Activated T-cell treated with anti-CD3 and anti-CD28 coated beads for 4 hours (primary cell): ENCODE data around the gene ACTG2.

Experiments used
- DNase-seq: peaks from one replicate; pipeline ENCODE4 v3.0.0-alpha.2; 2020

ACTG2 gene

DNA sequence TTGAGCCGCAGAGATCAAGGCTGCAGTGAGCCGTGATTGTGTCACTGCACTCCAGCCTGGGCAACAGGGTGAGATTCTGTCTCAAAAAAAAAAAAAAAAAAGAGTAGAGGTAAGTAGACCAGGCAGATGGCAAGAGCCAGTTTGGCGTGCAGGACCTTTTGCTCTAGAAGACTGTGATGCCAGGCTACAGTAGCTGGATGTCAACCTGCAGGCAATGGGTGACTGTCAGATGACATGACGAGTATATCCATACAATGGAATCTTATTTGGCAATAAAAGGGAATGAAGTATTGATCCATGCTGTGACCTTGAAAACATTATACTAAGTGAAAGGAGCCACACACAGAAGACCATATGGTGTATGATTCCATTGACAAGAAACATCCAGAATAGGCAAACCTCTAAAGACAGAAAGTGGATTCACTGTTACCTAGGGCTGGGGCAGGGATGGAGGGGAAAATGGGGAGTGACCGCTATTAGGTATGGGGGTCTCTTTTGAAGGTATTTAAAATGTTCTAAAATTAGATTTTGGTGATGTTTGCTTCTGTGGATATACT, 22.7 kb downstream of the ACTG2 start:
- DNase-seq: no peak

DNA sequence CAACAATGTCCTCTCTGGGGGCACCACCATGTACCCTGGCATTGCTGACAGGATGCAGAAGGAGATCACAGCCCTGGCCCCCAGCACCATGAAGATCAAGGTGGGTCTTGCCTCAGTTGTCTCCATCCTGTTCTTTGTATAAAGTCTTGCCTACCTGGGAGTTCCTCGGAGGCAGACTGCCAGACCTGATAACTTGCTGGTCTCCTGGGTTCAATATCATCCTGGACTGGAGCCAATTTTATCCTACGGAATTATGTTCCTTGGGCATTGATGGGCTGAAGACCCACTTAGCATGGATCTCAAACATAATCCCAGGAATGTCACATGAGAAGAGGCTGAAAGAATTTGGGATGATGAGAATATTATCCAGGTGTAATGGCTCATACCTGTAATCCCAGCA, 23.9 kb downstream of the ACTG2 start:
- no peak for DNase-seq

DNA sequence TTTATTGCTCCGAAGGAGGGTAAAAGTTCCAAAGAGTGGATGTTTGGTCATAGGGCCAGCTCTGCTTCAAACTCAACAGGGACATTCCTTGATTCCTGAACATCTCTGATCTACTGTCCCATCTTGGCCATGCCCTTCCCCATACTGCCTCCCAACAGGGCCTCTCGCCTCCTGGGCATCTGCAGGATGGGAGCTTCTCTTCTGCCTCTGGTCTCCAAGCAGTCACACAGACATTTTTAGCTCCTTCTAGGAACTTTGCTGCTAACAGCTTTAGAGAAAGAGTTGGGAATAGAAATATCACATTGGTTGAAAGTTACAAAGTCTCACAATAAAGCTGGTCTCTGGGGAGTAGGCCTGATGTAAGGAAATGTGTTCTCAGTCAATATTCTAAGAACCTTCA, 24.5 kb downstream of the ACTG2 start:
- no peak for DNase-seq

DNA sequence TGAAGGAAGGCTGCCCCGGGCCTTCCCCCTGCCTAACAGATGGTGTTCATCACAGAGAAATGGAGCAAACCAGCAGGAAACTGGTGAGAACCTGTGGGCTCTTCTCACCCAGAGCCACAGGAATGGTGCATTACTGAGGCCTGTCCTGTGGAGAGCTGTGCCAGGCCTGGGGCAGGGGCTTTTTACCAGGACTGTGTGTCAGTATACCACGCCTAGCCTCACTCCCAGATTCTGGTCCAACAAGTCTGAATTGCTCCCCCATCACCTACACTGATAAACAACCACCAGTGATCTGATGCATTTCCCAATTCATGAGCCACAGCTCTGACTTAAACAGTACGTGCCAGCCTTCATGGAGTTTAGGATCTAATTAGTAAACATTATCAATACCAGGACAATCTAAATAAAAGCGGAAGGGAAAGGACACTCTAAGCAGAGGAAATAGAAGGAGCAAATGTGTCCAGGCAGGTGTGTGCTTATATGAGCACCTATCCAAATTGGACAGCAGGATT, 24.9 kb downstream of the ACTG2 start:
- DNase-seq: no peak

DNA sequence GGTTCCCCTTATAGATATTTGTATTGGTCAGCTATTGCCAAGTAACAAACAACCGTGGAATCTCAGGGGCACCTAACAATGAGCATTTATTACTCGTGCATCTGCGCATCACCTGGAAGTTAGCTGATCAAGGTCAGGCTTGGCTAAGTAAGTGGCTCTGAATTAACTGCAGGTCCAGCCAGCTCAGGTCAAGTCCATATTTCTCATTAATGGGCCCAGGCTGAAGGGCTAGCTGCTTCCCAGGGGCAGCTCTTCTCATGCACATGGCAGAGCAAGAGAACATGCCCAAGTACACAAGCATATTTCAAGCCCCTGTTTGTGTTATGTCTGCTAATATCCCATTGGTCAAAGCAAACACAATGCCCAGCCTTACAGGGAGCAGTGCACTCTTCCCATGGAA, 26.0 kb downstream of the ACTG2 start:
- no peak for DNase-seq

DNA sequence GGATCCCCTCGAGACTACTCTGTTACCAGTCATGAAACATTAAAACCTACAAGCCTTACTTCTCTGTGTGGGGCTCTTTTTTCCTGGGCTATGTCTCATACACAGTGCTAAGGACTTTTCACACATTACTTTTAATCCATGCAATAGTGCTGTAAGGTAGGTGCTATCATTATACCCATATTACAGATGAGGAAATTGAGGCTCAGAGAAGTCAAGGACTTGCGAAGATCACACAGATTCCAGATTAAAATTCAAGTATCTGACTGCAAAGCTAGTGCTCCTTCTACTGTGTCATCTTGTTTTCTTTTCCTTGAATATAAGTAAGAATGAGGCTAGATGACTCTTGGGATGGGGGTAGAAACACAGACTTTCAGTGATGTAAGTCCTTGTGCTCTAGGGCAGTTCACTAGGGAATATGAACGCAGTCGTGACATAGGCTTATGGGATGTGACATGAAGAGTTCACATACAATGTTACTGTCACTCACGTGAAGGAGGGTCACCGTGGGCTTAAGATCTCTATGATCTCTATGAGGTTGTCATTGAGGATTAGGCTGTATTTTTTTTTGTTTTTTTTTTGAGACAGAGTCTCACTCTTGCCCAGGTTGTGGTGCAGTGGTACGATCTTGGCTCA, 26.9 kb downstream of the ACTG2 start:
- no peak for DNase-seq

DNA sequence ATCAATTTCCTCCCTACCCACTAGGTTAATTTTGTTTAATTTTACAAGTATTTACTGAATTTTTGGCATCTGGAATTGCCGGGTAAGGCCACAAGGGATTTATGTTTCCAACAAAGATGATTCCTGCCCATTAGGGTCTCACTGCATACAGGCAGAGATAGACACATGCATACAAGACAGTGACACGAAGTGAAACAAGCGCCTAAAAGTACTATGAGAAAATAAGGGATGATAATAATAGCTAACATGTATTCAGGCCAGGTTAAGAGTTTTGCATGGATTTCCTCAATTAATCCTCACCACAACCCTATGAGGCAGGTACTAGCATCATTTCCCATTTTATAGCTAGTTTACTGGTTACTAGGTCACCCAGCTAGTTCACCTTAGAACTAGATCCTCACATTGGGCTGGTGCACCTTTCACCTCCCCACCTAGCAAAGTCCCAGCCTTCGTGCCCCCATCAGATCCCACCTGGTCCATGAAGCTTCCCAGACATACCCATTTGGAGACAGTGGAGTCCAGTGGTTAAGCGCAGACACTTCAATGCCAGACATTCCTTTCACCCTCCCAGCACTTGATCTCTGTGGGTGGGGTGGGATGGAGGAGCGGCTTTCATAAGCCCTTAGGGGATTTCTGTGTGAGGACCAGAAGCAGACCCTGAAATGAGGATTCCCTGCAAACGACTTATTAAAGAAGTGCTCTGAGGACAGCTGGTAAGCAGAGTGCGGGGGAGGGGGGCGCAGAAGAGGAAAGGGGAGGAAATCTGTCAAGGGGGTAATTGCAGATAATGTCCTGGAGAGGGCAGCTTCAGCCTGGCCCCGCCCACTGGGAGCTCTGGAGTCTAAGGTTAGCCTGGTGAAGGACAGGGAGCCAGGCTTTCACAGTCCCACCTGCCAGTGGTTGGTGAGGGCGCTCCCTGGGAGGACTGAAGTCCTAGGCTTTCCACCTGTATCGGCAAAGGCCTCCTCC, 28.1 kb downstream of the ACTG2 start:
- DNase-seq: peak; percentile 17

DNA sequence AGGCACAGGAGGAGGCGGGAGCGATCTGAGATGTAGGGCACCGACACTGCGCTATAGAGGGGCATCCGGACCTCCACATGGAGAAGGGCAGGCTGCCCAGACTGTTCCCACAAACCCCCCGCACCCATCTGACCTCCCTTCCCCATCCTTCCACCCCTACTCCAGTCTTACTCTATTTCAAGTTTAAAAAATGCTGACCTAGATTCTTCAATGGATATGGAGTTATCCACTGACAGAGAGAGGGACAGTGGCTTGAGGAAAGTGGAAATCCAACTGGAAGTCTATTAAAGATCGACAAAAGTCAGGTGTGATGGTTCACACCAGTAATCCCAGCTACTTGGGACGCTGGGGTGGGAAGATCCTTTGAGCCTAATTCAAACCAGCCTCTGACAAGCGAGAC, 28.8 kb downstream of the ACTG2 start:
- DNase-seq: no peak

DNA sequence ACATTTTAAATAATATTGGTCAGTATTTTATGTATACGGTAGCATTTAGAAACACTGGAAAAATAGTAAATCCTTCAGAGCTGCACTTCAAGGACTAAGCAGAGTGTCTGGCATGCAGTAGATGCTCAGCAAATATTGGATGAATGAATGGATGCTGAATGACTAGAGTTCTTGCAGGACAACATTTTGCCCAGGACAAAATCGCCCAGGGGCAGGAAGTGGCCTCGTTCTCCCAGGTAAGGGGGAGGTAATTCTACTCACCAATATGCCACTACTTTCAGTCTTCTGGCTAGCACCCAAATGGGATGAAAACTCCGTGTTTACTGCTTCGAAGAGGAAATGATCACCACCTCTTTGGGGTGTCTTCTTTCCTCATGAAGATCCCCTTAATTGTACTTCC, 29.9 kb downstream of the ACTG2 start:
- no peak for DNase-seq

DNA sequence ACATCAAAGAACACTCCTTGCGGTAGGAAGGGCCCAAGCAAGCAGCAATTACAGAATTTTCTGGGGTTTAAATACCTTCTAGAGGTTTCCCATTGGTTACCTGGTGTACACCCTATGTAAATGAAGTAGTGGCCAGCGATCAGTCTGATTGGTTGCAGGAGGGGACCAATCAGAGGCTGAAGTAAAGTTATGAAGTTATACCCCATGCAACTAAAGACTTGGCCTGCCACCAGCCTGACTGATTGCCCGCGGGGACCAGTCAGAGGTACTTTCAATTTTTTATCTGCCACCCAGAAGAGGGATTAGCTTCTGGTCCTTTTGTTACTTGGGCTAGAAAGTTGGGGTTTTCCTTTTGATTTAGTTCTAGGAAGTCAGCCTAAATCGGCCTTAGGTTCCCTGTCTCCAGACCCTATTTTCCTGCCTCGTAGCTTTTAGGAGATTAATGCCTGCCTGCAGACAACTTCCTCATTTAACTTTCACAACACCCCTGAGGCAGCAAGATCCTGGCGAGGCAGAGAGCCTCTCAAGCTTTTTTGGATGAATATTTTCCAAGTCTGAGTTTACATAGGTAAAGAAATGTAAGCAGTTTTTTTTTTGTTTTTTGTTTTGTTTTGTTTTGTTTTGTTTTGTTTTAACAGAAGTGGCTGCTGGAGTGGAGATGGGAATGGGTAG, 32.4 kb downstream of the ACTG2 start:
- no peak for DNase-seq

DNA sequence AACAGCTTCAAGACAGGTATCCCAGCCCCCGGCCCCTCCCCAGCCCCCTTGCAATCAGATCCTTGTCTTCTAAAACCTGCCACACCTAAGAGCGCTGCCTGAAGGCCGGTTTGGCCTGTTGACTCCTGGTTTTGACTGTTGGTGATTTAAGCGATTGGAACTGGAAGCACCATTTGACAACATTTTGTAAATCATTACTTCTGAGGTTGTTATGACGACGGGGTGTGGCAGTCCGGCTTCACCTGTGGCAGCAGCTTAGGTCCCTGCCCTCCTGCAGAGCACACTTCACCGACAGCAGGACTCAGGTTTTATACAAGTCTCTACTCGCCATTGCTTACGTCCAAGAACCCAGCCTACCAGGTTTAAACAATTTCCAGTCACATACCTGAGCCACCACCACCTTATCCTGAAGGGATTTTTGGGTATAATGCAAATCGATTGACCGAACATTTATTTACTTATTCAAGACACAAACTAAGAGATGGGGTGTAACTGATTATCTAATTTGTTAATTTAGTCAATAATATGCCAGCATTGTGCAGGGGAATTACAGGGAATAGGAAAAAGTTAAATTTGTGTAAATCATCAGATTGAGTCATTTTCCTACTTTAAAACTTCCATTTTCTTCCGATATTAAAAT, 33.2 kb downstream of the ACTG2 start:
- no peak for DNase-seq

DNA sequence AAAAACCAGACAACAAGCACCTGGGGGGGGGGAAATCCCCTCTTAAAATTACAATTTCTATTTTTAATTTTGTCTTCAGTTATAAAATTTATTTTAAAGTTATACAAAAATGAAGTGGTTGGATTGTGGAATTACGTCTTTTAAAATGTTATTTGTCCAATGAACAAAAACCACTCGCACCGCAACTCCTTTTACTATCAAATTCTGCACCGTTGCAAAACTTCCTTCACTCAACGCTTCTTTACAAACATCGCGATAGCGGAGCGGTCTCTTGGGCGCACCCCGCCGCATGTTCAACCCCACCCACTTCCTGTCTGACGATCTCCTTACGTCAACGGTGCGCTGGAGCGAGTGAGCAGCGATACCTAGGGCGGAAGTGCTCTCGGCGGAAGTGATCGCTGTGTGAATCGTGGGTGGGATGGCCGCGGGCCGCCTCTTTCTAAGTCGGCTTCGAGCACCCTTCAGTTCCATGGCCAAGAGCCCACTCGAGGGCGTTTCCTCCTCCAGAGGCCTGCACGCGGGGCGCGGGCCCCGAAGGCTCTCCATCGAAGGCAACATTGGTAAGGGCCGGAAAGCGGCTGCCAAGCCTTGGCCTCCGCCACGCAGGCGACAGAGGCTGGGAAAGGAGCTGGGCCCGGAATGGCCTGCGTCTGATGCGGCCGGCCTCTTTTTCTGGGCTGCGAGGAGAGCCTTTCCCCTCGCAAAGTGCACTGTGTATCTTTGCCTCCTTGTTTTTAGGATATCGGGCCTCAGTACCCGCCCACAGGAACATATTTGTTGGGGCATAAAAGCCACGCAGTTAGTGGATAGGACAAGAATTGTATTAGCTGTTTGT, 33.9 kb downstream of the ACTG2 start, which contains the start of gene DGUOK:
DGUOK (plus strand) TSS at position 388 of the 835 bp plus-strand sequence; CDS start at position 419, 31 bp downstream.
- DNase-seq: peak; percentile 95

DNA sequence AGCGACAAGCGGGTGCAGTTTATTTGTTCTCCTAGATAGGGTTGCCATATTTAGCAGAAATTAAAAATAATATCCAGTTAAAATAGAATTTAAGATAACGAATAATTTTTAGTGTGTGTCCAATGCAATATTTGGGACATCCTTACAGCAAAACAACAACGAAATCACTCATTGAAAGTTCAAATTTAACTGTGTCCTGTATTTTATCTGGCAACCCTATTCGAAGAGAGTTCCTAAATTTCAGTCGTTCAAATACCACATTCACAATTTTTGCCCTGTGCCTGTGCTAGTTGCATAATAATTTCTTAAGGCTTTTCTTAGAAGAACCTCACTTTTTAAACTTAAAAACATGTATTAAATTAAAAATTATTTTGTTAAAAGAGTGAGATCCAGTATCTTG, 34.5 kb downstream of the ACTG2 start:
- DNase-seq: no peak

DNA sequence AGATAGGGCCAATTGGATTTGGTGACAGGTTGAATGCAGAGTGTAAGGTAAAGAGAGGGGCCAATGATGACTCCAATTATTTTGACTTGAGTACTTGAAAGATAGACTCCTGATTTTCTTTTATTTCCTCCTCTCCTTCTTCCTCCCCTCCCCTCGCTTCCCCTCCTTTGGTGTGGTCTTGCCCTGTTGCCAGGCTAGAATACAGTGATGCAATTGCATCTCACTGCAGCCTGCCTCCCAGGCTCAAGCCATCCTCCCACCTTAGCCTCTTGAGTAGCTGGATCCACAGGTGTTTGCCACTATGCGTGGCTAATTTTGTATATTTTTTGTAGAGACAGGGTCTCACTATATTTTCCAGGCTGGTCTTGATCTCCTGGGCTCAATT, 36.1 kb downstream of the ACTG2 start:
- no peak for DNase-seq

DNA sequence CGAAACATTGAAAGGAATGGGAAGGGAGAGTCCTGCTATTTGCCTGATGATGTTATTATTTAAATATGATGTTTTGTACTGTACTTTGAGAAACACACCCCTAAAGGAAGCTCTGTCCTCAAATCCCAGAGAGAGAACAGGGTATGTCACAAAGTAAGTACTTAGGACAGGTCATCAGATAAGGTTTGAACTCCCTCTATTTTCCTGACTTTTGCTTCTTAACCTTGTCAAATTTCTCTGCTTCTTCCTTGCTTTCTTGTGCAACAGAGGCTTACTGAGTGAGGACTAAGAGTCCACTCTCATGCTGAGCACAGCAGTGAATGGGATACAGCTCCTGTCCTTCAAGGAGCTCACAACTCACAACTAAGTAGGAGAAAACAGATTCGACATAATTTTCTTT, 37.6 kb downstream of the ACTG2 start:
- no peak for DNase-seq

DNA sequence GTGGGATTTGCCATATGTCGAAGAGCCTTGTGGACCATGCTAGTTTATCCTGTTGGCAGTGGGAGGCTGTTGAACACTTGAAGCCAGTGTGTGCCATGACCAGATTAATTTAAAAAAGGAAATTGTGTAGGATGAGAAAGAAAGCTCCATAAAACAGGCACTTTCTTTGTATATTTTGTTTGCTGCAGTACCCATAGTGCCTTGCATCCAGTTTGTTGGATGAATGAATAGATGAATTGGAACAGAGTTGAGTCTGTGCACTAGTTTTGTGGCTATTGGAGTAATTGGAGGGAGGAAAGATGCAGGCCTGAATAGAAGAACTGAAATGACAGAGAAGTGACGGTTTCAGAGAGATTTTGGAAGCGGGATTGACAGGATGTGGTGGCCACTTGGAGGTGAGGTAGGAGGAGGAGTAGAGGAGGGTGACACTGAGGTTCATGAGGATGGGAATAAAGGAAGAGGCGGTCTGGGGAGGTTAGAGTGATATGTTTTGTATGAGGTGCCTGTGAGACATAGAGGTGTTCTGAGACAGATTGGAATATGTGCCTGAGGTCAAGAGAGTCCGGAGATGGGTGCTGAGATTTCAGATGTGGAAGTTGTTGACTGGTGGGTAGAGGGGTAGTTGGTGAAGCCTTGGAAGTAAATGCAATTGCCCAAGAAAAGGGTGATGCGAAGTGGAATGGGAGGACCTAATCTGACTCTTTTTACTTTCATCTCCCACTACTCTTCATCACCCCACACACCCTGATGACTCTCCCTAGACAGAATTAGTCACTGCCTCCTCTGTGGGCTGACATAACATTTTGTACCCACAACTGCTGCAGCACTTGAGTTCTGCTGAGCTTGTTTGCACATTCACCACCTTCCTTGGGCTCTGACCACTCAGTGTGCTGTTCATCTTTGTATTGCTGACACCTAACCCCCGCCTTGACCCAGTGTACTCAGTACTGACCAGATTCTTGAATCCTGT, 39.0 kb downstream of the ACTG2 start:
- DNase-seq: peak; percentile 44

DNA sequence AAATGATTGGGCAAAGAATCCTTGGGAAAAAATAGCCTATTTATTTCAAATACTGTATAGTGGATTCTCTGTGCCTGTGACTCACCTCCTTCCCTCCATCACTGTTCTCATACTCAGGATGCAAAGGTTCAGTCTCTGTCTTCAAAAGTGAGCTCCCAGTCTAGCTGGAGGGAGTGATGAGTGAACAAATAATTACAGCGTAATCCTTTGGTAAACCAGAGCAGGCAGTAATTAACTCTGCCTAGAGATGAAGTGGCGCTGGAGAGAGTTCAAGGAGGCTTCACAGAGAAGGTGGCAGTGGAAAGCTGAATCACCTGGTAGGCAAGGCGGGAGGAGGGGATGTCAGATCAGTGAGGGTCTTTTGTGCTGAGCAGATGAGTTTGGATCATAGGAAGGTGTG, 40.4 kb downstream of the ACTG2 start:
- no peak for DNase-seq

DNA sequence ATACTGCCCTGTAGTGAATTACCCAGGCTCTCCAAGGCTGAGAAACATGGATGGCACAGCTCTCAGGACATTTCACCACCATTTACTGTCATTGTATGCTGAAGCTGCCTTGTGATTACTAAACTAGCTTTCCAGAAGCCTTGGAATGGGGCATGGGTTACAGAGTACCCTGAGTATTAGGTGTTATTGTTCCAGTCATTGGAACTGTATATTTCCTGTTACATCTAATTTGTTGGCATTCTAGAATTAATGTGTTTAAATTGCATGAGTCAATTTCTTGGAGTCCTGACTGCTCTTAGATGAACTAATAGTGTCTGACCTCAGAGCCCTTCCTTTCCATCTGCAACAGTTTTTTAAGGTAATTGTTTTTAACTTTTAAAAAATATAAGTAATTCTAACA, 42.8 kb downstream of the ACTG2 start:
- DNase-seq: no peak

DNA sequence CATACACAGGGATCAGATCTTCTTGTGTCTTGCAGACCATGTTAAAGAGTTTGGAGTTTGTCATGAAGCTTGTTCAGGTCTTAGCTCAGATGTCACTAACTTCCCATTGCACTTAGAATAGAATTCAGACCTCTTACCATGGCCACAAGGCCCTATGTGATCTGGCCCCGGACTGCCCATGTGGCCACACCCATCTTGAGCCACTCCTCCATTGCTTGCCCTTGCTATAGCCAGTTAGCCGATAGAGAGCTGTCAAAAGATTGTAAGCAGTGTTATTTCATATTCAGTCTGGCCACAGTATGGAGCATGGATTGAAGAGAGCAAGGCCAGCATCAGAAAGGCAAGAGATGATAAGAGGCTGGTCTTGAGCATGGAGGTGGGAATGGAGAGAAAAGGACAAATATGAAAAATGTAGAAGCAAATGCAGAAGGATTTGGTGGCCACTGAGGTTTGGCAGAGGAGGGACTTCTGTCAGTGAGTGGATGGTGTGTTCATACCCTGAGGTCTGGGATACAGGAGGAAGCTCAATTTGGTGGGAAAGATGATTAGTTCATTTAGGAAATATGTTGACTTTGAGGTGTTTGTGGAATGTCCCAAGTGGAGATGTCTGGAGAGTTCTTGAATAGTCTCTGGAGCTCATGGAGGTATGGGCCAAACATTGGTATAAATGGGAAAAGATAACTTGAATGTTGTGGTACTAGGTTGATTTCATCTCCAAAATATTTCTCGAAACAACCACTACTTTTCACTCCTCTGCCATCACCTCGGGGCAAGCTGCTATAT, 44.5 kb downstream of the ACTG2 start:
- no peak for DNase-seq

DNA sequence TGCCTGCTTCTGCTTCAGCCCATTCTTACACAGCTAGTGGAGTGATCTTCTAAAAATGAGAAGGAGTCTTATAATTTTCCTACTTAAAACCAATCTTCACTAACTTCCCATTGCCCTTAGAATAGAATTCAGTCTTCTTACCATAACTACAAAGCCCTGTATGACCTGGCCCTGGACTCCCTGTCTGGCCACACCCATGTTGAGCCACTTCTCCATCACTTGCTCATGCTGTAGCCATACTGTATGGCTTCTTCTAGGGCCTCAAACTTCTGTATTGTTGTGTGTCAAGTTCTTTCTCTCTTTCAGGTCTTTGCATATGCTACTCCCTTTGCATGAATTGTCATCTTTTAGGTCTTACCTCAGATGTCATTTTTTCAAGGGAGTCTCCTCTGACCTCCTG, 45.1 kb downstream of the ACTG2 start:
- DNase-seq: no peak
